Measurements from ENCODE around the gene MORC2. TPM values are rescaled to one million over a fixed set of nuclear protein-coding genes. Genes with fewer than 3 reads are reported as not detected.

Gene MORC2
- total and polyA plus RNA-seq, 4 donors = 4.2 to 12.0 (median 9.8) TPM

GRCh38 chr22:30906946-30907345 is 61.6 kb downstream of the MORC2 start (continued):
- TF ChIP-seq NR2F2 (IDR thresholded peaks at IDR 0.05) (no peak), CTCF (IDR thresholded peaks at IDR 0.05; ENCODE audit: low read depth, low read length, missing input control) (no peak)

- 97% methylated on average over 9 of the region's 9 CpGs for WGBS
- no peak overlapping the region for H3K9ac ChIP-seq (ENCODE audit: low read depth in 1 of 2, low read length in 2 of 2)
- no peak for TF ChIP-seq SP1 (IDR thresholded peaks at IDR 0.05)
- TF ChIP-seq NR2F2 (IDR thresholded peaks at IDR 0.05) = no peak
- TF ChIP-seq GABPA (IDR thresholded peaks at IDR 0.05 in 1 of 2, conservative IDR thresholded peaks at IDR 0.05 in 1 of 2) = no peak
- TF ChIP-seq ZBTB33 (IDR thresholded peaks at IDR 0.05) = no peak
- no peak for TF ChIP-seq FOXA1 (IDR thresholded peaks at IDR 0.05)
- TF ChIP-seq JUND (IDR thresholded peaks at IDR 0.05) = no peak
- no peak for TF ChIP-seq RXRA (IDR thresholded peaks at IDR 0.05)
- H3K36me3 ChIP-seq (ENCODE audit: control insufficient read depth in 4 of 4, insufficient read depth in 3 of 4, low read depth in 1 of 4, low read length in 3 of 4) = peaks cover 0 to 7% (median 3%) of the 10 kb centered on the region in 4 donors
- H3K9me3 ChIP-seq (ENCODE audit: control insufficient read depth in 4 of 4, low read length in 3 of 4) = no peaks in the 10 kb centered on the region
- no peaks in the 10 kb centered on the region for H3K4me1 ChIP-seq (ENCODE audit: control insufficient read depth in 4 of 4, insufficient read depth in 4 of 4, low read length in 3 of 4)
- H3K4me3 ChIP-seq (ENCODE audit: low read depth in 1 of 3, low read length in 3 of 3) = no peak overlapping the region
- DNase-seq (ENCODE audit: low spot score) = no peak
- H3K27me3 ChIP-seq (ENCODE audit: control insufficient read depth in 4 of 4, insufficient read depth in 4 of 4, low read length in 3 of 4) = no peaks in the 10 kb centered on the region
- no peak overlapping the region for H3K27ac ChIP-seq (ENCODE audit: low read depth in 1 of 2, low read length in 2 of 2)
Observed at GRCh38 chr22:30906411-30906810, 62.2 kb downstream of the MORC2 start.

GRCh38 chr22:30905696-30906341 is 62.8 kb downstream of the MORC2 start:
- TF ChIP-seq JUND (IDR thresholded peaks at IDR 0.05) (no peak), EGR1 (IDR thresholded peaks at IDR 0.05; ENCODE audit: low read depth in 2 of 2) (no peak), FOXA2 (IDR thresholded peaks at IDR 0.05) (no peak), ATF3 (IDR thresholded peaks at IDR 0.05) (no peak), YY1 (IDR thresholded peaks at IDR 0.05) (no peak), GABPA (IDR thresholded peaks at IDR 0.05 in 1 of 2, conservative IDR thresholded peaks at IDR 0.05 in 1 of 2) (no peak), HNF4G (IDR thresholded peaks at IDR 0.05) (no peak), FOXA1 (IDR thresholded peaks at IDR 0.05) (no peak), RXRA (IDR thresholded peaks at IDR 0.05) (no peak), CTCF (IDR thresholded peaks at IDR 0.05; ENCODE audit: low read depth, low read length, missing input control) (no peak), RAD21 (IDR thresholded peaks at IDR 0.05) (no peak)
- Histone ChIP-seq H3K9me3 (ENCODE audit: control insufficient read depth in 4 of 4, low read length in 3 of 4) (no peaks in the 10 kb centered on the region), H3K4me1 (ENCODE audit: control insufficient read depth in 4 of 4, insufficient read depth in 4 of 4, low read length in 3 of 4) (no peaks in the 10 kb centered on the region), H3K36me3 (ENCODE audit: control insufficient read depth in 4 of 4, insufficient read depth in 3 of 4, low read depth in 1 of 4, low read length in 3 of 4) (peaks cover 0 to 7% (median 3%) of the 10 kb centered on the region in 4 donors), H3K4me3 (ENCODE audit: low read depth in 1 of 3, low read length in 3 of 3) (no peak overlapping the region), H3K27me3 (ENCODE audit: control insufficient read depth in 4 of 4, insufficient read depth in 4 of 4, low read length in 3 of 4) (no peaks in the 10 kb centered on the region), H3K9ac (ENCODE audit: low read depth in 1 of 2, low read length in 2 of 2) (no peak overlapping the region), H3K27ac (ENCODE audit: low read depth in 1 of 2, low read length in 2 of 2) (no peak overlapping the region)
- 94% methylated on average over 49 of the region's 49 CpGs for WGBS
- no peak for DNase-seq (ENCODE audit: low spot score)
